HFF-Myc (cell line): ENCODE measurements around the gene ALKAL2.
"Not testable (repeated sequence)": the region's sequence is repeated elsewhere in the genome, so short reads cannot be mapped to it uniquely, and the experiment has no call there.

Experiments
- DNase-seq: peaks from one replicate; pipeline ENCODE4 v3.0.0-alpha.2; 2011; ENCODE audit warnings: low read depth; ENCODE audit errors: extremely low read depth
- H3K4me3 ChIP-seq: replicated peaks from 2 replicates; pipeline ENCODE4 v1.5.1; 2011; ENCODE audit warnings: low read depth, mild to moderate bottlenecking, control low read depth, low read length
- TF ChIP-seq, protein P1 (sequence below): IDR thresholded peaks from 2 replicates; pipeline ENCODE4 v1.5.1; 2012; ENCODE audit warnings: mild to moderate bottlenecking, low read depth, low read length, control low read depth; ENCODE audit errors: missing control alignments

The ALKAL2 gene, protein sequence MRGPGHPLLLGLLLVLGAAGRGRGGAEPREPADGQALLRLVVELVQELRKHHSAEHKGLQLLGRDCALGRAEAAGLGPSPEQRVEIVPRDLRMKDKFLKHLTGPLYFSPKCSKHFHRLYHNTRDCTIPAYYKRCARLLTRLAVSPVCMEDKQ

DNA sequence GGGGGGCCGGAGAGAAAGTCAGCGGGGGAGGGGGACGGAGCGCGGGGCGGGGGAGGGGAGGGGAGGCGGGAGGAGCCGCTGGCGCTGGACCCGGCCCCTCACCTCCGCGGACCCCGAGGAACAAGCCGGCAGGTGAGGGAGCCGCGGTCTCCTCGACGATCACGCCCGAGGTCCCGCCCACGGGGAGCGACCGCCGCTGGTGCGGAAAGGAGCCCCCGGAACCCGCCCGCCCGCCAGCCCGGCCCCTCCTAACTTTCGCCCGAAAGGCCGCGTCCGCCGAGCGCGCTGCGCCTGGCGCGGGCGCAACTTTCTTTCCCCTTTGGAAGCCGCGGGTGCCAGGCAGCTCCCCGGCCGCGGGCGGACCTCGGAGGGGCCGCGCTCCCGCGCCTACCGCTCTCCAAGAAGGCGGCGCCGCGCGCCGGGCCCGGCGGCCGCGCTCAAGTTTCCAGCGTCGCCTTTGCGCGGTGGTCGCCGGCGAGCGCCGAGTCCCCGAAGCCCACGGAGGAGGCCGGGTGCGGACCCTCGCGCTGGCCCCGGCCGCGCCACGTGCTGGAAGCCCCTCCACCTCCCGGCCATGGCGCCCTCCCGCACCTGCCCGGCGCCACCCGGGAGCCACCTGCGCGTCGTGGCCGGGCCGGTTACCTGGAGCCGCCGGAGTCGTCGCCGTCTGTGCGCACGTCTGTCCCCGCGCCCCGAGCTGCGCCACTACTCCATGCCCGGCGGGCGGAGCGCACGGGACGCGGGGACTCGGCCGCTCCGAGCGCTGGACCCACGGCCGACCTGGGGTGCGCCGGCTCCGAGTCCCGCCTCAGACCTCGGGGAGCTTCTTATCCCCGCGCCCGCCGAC is at the start of gene ALKAL2:
ALKAL2 (minus strand) TSS at position 181 of the 847 bp plus-strand sequence. CDS start 256 bp downstream, outside the sequence.
- DNase-seq = no peak
- no peak within 1 kb of the TSS for H3K4me3 ChIP-seq
- TF ChIP-seq, protein P1, sequence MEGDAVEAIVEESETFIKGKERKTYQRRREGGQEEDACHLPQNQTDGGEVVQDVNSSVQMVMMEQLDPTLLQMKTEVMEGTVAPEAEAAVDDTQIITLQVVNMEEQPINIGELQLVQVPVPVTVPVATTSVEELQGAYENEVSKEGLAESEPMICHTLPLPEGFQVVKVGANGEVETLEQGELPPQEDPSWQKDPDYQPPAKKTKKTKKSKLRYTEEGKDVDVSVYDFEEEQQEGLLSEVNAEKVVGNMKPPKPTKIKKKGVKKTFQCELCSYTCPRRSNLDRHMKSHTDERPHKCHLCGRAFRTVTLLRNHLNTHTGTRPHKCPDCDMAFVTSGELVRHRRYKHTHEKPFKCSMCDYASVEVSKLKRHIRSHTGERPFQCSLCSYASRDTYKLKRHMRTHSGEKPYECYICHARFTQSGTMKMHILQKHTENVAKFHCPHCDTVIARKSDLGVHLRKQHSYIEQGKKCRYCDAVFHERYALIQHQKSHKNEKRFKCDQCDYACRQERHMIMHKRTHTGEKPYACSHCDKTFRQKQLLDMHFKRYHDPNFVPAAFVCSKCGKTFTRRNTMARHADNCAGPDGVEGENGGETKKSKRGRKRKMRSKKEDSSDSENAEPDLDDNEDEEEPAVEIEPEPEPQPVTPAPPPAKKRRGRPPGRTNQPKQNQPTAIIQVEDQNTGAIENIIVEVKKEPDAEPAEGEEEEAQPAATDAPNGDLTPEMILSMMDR = no peak

DNA sequence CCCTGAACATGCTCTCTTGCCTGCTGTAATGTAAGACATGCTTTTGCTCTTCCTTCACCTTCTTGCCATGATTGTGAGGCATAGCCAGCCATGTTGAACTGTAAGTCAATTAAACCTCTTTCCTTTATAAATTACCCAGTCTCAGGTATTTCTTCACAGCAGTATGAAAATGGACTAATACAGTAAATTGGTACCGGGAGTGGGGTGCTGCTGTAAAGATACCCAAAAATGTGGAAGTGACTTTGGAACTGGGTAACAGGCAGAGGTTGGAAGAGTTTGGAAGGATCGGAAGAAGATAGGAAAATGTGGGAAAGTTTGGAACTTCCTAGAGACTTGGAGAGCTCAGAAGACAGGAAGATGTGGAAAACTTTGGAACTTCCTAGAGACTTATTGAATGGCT is 49.1 kb upstream of the ALKAL2 start:
- DNase-seq = not testable (repeated sequence)

DNA sequence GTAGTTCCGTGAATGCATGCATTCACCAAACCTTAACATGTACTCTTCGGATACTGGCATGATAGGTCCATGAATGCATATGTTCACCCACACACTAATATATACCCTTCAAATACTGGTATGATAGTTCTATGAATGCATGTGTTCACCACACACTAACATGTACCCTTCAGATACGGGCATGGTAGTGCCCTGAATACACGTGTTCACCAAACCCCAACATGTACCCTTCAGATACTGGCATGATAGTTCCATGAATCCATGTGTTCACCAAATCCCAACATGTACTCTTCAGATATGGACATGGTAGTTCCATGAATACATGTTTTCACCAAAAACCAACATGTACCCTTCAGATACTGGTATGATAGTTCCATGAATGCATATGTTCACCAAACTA is 48.5 kb upstream of the ALKAL2 start:
- no peak for DNase-seq
- no peak overlapping the region for H3K4me3 ChIP-seq
- TF ChIP-seq, protein P1 = no peak

More for the DNA sequence above, 49.1 kb upstream of the ALKAL2 start:
- H3K4me3 ChIP-seq = not testable (repeated sequence)

DNA sequence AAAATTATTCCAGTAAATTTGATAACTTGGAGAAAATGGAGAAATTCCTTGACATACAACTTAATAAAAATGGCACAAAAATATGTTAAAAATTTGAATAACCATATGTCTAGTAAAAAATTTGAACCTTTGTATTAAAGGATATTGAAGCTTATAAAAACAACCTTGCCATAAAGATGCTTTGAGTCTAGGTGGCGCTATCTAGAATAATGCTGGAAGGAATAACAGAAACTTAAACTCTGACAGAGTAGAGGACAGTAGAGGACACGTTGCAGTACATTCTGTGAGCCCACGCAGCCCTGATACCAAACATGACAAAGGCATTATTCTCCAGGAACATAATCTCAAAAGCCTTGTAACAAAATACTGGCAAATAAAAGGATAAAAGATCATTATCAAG is 44.7 kb upstream of the ALKAL2 start:
- no peak for DNase-seq
- TF ChIP-seq, protein P1 = no peak
- no peak overlapping the region for H3K4me3 ChIP-seq

DNA sequence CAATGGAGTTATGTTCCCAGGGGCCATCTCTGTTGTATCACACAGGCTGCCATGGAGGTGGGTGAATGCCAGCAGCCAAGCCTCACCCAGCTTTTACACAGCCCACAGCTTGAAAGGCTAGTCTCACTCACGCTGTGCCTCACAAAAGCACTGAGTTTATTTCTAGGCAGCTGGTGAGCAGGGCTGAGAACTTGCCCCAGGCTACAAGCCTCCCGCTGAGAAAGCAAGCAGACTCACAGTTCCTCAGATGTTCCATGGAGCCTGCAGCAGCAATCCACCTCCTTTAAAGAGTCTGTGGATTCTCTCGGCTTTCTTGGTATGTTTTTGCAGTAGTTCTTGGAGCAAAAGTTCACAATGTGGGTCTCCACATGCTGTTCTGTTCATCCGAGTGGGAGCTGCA is 40.9 kb upstream of the ALKAL2 start:
- no peak overlapping the region for H3K4me3 ChIP-seq
- TF ChIP-seq, protein P1 = no peak
- no peak for DNase-seq

DNA sequence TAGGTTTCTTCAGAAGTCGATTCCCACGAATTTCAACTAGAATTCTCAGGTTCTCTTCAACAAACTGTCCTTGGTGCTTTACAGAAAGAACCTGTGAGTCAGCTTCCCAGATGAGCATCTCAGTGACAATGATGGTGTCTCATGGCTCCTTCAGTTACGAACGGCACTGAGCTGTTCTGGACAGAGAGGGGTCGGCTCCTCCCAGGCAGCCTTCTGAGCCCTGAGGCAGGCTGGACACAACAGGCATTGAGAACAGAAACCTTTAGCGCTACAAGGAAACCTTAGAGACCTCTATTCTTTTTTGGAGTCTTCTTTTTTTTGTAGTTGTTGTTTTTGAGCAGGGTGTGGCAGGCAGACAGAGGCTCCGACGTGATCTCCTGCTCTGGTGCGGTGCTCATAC is 35.1 kb upstream of the ALKAL2 start:
- no peak overlapping the region for H3K4me3 ChIP-seq
- DNase-seq = no peak
- TF ChIP-seq, protein P1 = no peak

DNA sequence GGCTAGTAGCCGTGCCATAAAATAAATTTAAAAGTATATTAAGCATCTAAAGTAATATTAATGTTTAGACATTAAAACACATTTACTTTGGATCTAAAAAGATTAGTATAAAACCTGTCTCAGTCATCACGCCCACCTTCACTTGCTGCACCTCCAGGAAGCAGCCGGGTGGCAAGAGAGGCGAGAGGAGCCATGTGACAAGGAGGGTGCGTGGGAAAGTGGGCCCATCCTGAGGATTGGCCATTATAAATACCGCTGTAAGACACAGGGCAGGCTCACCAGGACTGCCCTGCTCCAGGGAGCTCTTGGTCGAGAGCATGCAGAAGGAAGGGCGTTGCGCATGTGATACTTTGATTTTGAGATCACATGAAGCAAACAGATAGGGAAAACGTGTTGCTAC is 34.4 kb upstream of the ALKAL2 start:
- DNase-seq = no peak
- TF ChIP-seq, protein P1 = no peak

More for the DNA sequence above, 34.4 kb upstream of the ALKAL2 start:
- no peak overlapping the region for H3K4me3 ChIP-seq
